ENCODE results near the gene FETUB.
"Not testable (repeated sequence)": the region's sequence is repeated elsewhere in the genome, so short reads cannot be mapped to it uniquely, and the experiment has no call there.

Gene FETUB

GRCh38 chr3:186682812-186683211 is 42.6 kb downstream of the FETUB start:
- no CpG with 5 or more reads among the region's 3 CpGs for WGBS (ENCODE audit: extremely low coverage, insufficient coverage, insufficient read length)
- Histone ChIP-seq H4K8ac (ENCODE audit: low read depth, low read length) (no peak overlapping the region), H3K23ac (ENCODE audit: low read length) (no peak overlapping the region)

DNA sequence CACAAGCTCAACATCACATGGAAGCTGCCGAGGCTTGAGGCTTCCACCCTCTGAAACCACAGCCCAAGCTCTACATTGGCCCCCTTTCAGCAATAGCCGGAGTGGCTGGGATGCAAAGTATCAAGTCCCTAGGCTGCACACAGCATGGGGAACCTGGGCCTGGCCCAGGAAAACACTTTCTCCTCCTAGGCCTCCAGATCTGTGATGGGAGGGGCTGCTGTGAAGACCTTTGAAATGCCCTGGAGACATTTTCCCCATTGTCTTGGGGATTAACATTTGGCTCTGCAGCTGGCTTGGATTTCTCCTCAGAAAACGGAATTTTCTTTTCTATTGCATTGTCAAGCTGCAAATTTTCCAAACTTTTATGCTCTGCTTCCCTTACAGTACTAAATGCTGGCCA is 43.8 kb downstream of the FETUB start:
- Histone ChIP-seq H3K4me3 (ENCODE audit: low read depth, low read length) (no peak overlapping the region), H3K9ac (ENCODE audit: low read length) (no peak overlapping the region)

More at GRCh38 chr3:186682812-186683211, 42.6 kb downstream of the FETUB start:
- no peak overlapping the region for H4K12ac ChIP-seq (ENCODE audit: low read depth, low read length)
- no peaks in the 10 kb centered on the region for H3K79me2 ChIP-seq (ENCODE audit: control insufficient read depth, insufficient read depth, low read length, poor library complexity)
- no peak overlapping the region for H2BK5ac ChIP-seq (ENCODE audit: low read depth, low read length, poor library complexity)
- no peaks in the 10 kb centered on the region for H3K36me3 ChIP-seq (ENCODE audit: control insufficient read depth in 1 of 2, insufficient read depth in 2 of 2, low read length in 2 of 2)
- H3K18ac ChIP-seq (ENCODE audit: low read length) = no peak overlapping the region
- H3K4me3 ChIP-seq (ENCODE audit: low read depth, low read length) = no peak overlapping the region
- H3K4ac ChIP-seq (ENCODE audit: low read depth, low read length) = no peak overlapping the region
- H3K14ac ChIP-seq (ENCODE audit: low read length) = no peak overlapping the region
- H3K4me1 ChIP-seq (ENCODE audit: control insufficient read depth in 1 of 2, insufficient read depth in 2 of 2, low read length in 2 of 2) = no peaks in the 10 kb centered on the region
- H3K27me3 ChIP-seq (ENCODE audit: insufficient read depth, low read length) = no peaks in the 10 kb centered on the region
- no peak overlapping the region for H2BK12ac ChIP-seq (ENCODE audit: low read length)
- DNase-seq = no peak
- no peaks in the 10 kb centered on the region for H3K79me1 ChIP-seq (ENCODE audit: low read length)
- no peak overlapping the region for H2AK5ac ChIP-seq (ENCODE audit: low read length)
- no peak overlapping the region for H2BK120ac ChIP-seq (ENCODE audit: insufficient read depth, low read length, poor library complexity)
- peaks cover 4% of the 10 kb centered on the region for H3K9me3 ChIP-seq (ENCODE audit: insufficient read depth, low read depth, low read length)
- no peak overlapping the region for H3K27ac ChIP-seq (ENCODE audit: low read depth, low read length)
- no peak overlapping the region for H4K91ac ChIP-seq (ENCODE audit: low read depth, low read length)
- H2AFZ ChIP-seq (ENCODE audit: insufficient read depth, low read length, poor library complexity) = no peak overlapping the region
- no peak overlapping the region for H3K9ac ChIP-seq (ENCODE audit: low read length)
- H3K4me2 ChIP-seq (ENCODE audit: low read length) = no peak overlapping the region

DNA sequence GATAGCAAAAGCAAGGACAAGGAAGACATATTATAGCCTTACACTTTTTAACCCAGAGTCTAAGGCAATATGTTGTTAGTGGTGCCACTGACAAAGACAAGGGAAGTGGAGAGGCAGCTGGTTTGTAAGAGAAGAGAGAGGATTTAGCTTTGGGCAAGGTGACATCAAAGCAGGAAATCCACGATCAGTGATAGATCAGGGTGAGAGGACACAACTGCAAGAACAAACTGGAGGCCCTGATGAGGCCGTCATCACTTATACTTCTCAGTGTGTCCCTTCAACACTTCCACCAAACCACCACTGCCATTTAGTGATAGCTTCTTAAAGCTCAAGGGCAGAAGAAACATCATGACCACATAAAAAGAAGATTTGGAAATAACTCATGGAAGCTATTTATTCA is 46.3 kb downstream of the FETUB start:
- WGBS (ENCODE audit: extremely low coverage, insufficient coverage, insufficient read length) = no CpG with 5 or more reads among the region's 2 CpGs
- H3K4ac ChIP-seq (ENCODE audit: low read depth, low read length) = not testable (repeated sequence)

More for the DNA sequence above, 43.8 kb downstream of the FETUB start:
- Histone ChIP-seq H3K4me2 (ENCODE audit: low read length) (no peak overlapping the region), H2BK120ac (ENCODE audit: insufficient read depth, low read length, poor library complexity) (no peak overlapping the region), H3K9me3 (ENCODE audit: insufficient read depth, low read depth, low read length) (peaks cover 4% of the 10 kb centered on the region), H3K36me3 (ENCODE audit: control insufficient read depth in 1 of 2, insufficient read depth in 2 of 2, low read length in 2 of 2) (no peaks in the 10 kb centered on the region), H3K18ac (ENCODE audit: low read length) (no peak overlapping the region), H3K27me3 (ENCODE audit: insufficient read depth, low read length) (no peaks in the 10 kb centered on the region), H3K79me2 (ENCODE audit: control insufficient read depth, insufficient read depth, low read length, poor library complexity) (no peaks in the 10 kb centered on the region), H4K8ac (ENCODE audit: low read depth, low read length) (no peak overlapping the region), H3K27ac (ENCODE audit: low read depth, low read length) (no peak overlapping the region), H3K4me1 (ENCODE audit: control insufficient read depth in 1 of 2, insufficient read depth in 2 of 2, low read length in 2 of 2) (no peaks in the 10 kb centered on the region), H2BK5ac (ENCODE audit: low read depth, low read length, poor library complexity) (no peak overlapping the region), H4K12ac (ENCODE audit: low read depth, low read length) (no peak overlapping the region), H3K14ac (ENCODE audit: low read length) (no peak overlapping the region), H2AK5ac (ENCODE audit: low read length) (no peak overlapping the region), H2AFZ (ENCODE audit: insufficient read depth, low read length, poor library complexity) (no peak overlapping the region), H3K4ac (ENCODE audit: low read depth, low read length) (no peak overlapping the region), H4K91ac (ENCODE audit: low read depth, low read length) (no peak overlapping the region), H2BK12ac (ENCODE audit: low read length) (no peak overlapping the region), H3K79me1 (ENCODE audit: low read length) (no peaks in the 10 kb centered on the region), H3K23ac (ENCODE audit: low read length) (no peak overlapping the region)
- no CpG with 5 or more reads among the region's 3 CpGs for WGBS (ENCODE audit: extremely low coverage, insufficient coverage, insufficient read length)
- DNase-seq = no peak

GRCh38 chr3:186687120-186687651 is 47.0 kb downstream of the FETUB start:
- Histone ChIP-seq H2AFZ (ENCODE audit: insufficient read depth, low read length, poor library complexity) (no peak overlapping the region), H3K27me3 (ENCODE audit: insufficient read depth, low read length) (no peaks in the 10 kb centered on the region), H3K14ac (ENCODE audit: low read length) (no peak overlapping the region), H3K36me3 (ENCODE audit: control insufficient read depth in 1 of 2, insufficient read depth in 2 of 2, low read length in 2 of 2) (no peaks in the 10 kb centered on the region), H4K8ac (ENCODE audit: low read depth, low read length) (no peak overlapping the region), H4K91ac (ENCODE audit: low read depth, low read length) (no peak overlapping the region), H3K4me1 (ENCODE audit: control insufficient read depth in 1 of 2, insufficient read depth in 2 of 2, low read length in 2 of 2) (no peaks in the 10 kb centered on the region), H3K4me3 (ENCODE audit: low read depth, low read length) (no peak overlapping the region), H2AK5ac (ENCODE audit: low read length) (no peak overlapping the region), H3K79me2 (ENCODE audit: control insufficient read depth, insufficient read depth, low read length, poor library complexity) (no peaks in the 10 kb centered on the region), H3K4me2 (ENCODE audit: low read length) (no peak overlapping the region), H3K4ac (ENCODE audit: low read depth, low read length) (no peak overlapping the region), H2BK120ac (ENCODE audit: insufficient read depth, low read length, poor library complexity) (no peak overlapping the region), H3K18ac (ENCODE audit: low read length) (no peak overlapping the region), H2BK12ac (ENCODE audit: low read length) (no peak overlapping the region), H3K9me3 (ENCODE audit: insufficient read depth, low read depth, low read length) (peaks cover 6% of the 10 kb centered on the region), H4K12ac (ENCODE audit: low read depth, low read length) (no peak overlapping the region), H3K79me1 (ENCODE audit: low read length) (no peaks in the 10 kb centered on the region), H3K27ac (ENCODE audit: low read depth, low read length) (no peak overlapping the region), H3K23ac (ENCODE audit: low read length) (no peak overlapping the region), H2BK5ac (ENCODE audit: low read depth, low read length, poor library complexity) (no peak overlapping the region), H3K9ac (ENCODE audit: low read length) (no peak overlapping the region)
- WGBS (ENCODE audit: extremely low coverage, insufficient coverage, insufficient read length) = no CpG with 5 or more reads among the region's 12 CpGs
- DNase-seq = no peak

More for the DNA sequence above, 46.3 kb downstream of the FETUB start:
- H4K12ac ChIP-seq (ENCODE audit: low read depth, low read length); H4K91ac ChIP-seq (ENCODE audit: low read depth, low read length); H3K4me1 ChIP-seq (ENCODE audit: control insufficient read depth in 1 of 2, insufficient read depth in 2 of 2, low read length in 2 of 2); H3K9ac ChIP-seq (ENCODE audit: low read length); H2BK12ac ChIP-seq (ENCODE audit: low read length); H3K23ac ChIP-seq (ENCODE audit: low read length); H3K79me2 ChIP-seq (ENCODE audit: control insufficient read depth, insufficient read depth, low read length, poor library complexity); H3K27me3 ChIP-seq (ENCODE audit: insufficient read depth, low read length); H2AK5ac ChIP-seq (ENCODE audit: low read length); H4K8ac ChIP-seq (ENCODE audit: low read depth, low read length); H3K9me3 ChIP-seq (ENCODE audit: insufficient read depth, low read depth, low read length); H3K36me3 ChIP-seq (ENCODE audit: control insufficient read depth in 1 of 2, insufficient read depth in 2 of 2, low read length in 2 of 2); H2AFZ ChIP-seq (ENCODE audit: insufficient read depth, low read length, poor library complexity); H3K18ac ChIP-seq (ENCODE audit: low read length); H3K4me3 ChIP-seq (ENCODE audit: low read depth, low read length); DNase-seq; H3K79me1 ChIP-seq (ENCODE audit: low read length); H3K4me2 ChIP-seq (ENCODE audit: low read length); H2BK5ac ChIP-seq (ENCODE audit: low read depth, low read length, poor library complexity); H2BK120ac ChIP-seq (ENCODE audit: insufficient read depth, low read length, poor library complexity); H3K14ac ChIP-seq (ENCODE audit: low read length); H3K27ac ChIP-seq (ENCODE audit: low read depth, low read length): not testable (repeated sequence)

All from trophoblast cell (in vitro differentiated cells and primary cell).